ENCODE results near the gene LETMD1.

- no peak for TF ChIP-seq CTCF (IDR thresholded peaks at IDR 0.05)
- TF ChIP-seq POLR2A (IDR thresholded peaks at IDR 0.05; ENCODE audit: low read depth) = no peak
- TF ChIP-seq EP300 (IDR thresholded peaks at IDR 0.05) = no peak
Measured at GRCh38 chr12:51081421-51081820, 33.3 kb downstream of the LETMD1 start.
